Subcutaneous abdominal adipose tissue (tissue), 5 donors: Measurements from ENCODE around the gene WDR81.

Source experiments
- H3K27ac ChIP-seq: one replicate; pipeline ENCODE4 v1.7.0; 2013; ENCODE audit warnings: low read depth, mild to moderate bottlenecking, inconsistent platforms, low read length, moderate library complexity
- H3K27me3 ChIP-seq, 5 donors: one replicate each; pipeline ENCODE4 v1.7.0; 2013; ENCODE audit warnings: low read length in 5 of 5, inconsistent platforms in 1 of 5; ENCODE audit not compliant: control insufficient read depth in 5 of 5, insufficient read depth in 4 of 5
- H3K36me3 ChIP-seq, 5 donors: one replicate each; pipeline ENCODE4 v1.7.0; 2013; ENCODE audit warnings: low read length in 5 of 5; ENCODE audit not compliant: control insufficient read depth in 5 of 5, insufficient read depth in 5 of 5
- H3K4me1 ChIP-seq, 5 donors: one replicate each; pipeline ENCODE4 v1.7.0; 2013; ENCODE audit warnings: low read length in 5 of 5, mild to moderate bottlenecking in 3 of 5, moderate library complexity in 1 of 5; ENCODE audit not compliant: control insufficient read depth in 5 of 5, insufficient read depth in 5 of 5
- H3K4me3 ChIP-seq, 5 donors: one replicate each; pipeline ENCODE4 v1.7.0; 2013; ENCODE audit warnings: low read length in 5 of 5, low read depth in 1 of 5
- H3K9ac ChIP-seq, 5 donors: one replicate each; pipeline ENCODE4 v1.7.0; 2013; ENCODE audit warnings: low read length in 5 of 5, mild to moderate bottlenecking in 4 of 5, moderate library complexity in 3 of 5
- H3K9me3 ChIP-seq, 5 donors: one replicate each; pipeline ENCODE4 v1.7.0; 2013; ENCODE audit warnings: low read length in 5 of 5; ENCODE audit not compliant: control insufficient read depth in 5 of 5
- donor health status: healthy.
- donor health status: healthy.
- donor health status: healthy.
- donor health status: healthy.
- donor health status: healthy.

The WDR81 gene

GRCh38 chr17:1752425-1753262, 28.1 kb downstream of the WDR81 start:
- Histone ChIP-seq H3K27me3 (no peaks in the 10 kb centered on the region), H3K9ac (no peak overlapping the region), H3K4me1 (peaks cover 0 to 39% (median 17%) of the 10 kb centered on the region in 5 donors), H3K9me3 (no peaks in the 10 kb centered on the region), H3K4me3 (no peak overlapping the region), H3K36me3 (no peaks in the 10 kb centered on the region), H3K27ac (no peak overlapping the region)

- H3K36me3 ChIP-seq, result no peaks in the 10 kb centered on the region
- no peaks in the 10 kb centered on the region for H3K9me3 ChIP-seq
- H3K9ac ChIP-seq, result no peak overlapping the region
- no peak overlapping the region for H3K4me3 ChIP-seq
- H3K27me3 ChIP-seq, result no peaks in the 10 kb centered on the region
- no peak overlapping the region for H3K27ac ChIP-seq
- H3K4me1 ChIP-seq, result peaks cover 0 to 39% (median 17%) of the 10 kb centered on the region in 5 donors
Measured at GRCh38 chr17:1753767-1754429, 29.4 kb downstream of the WDR81 start.

- Histone ChIP-seq H3K36me3 (no peaks in the 10 kb centered on the region), H3K4me1 (peaks cover 0 to 39% (median 17%) of the 10 kb centered on the region in 5 donors), H3K27me3 (no peaks in the 10 kb centered on the region), H3K9me3 (no peaks in the 10 kb centered on the region), H3K9ac (no peak overlapping the region), H3K27ac (no peak overlapping the region), H3K4me3 (no peak overlapping the region)
Measured at GRCh38 chr17:1754430-1755112, 30.1 kb downstream of the WDR81 start.

- no peaks in the 10 kb centered on the region for H3K9me3 ChIP-seq
- no peak overlapping the region for H3K27ac ChIP-seq
- no peaks in the 10 kb centered on the region for H3K27me3 ChIP-seq
- H3K4me1 ChIP-seq, result peaks cover 0 to 39% (median 17%) of the 10 kb centered on the region in 5 donors
- no peaks in the 10 kb centered on the region for H3K36me3 ChIP-seq
- no peak overlapping the region for H3K9ac ChIP-seq
- H3K4me3 ChIP-seq, result no peak overlapping the region
Measured at GRCh38 chr17:1755252-1755826, 30.8 kb downstream of the WDR81 start.

DNA sequence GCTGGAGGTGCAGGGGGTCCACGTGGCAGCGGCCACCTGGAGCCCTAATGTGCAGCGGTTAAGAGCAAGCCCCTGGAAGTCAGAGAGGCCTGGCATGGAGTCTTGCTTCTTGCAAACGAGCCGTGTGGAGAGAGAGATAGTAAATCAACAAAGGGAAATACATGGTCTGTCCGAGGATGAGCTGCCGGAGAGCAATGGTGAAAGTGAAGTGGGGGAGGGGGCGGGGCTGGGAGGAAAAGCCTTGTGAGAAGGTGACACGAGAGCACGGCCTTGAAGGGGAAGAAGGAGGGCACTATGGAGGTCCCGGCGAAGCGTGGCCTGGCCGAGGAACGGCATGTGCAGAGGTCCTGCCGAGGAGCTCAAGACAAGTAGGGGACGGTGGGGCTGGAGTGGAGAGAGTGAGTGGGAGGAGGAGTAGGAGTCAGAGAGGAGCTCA, 31.3 kb downstream of the WDR81 start:
- no peaks in the 10 kb centered on the region for H3K9me3 ChIP-seq
- H3K27ac ChIP-seq, result no peak overlapping the region
- H3K9ac ChIP-seq, result no peak overlapping the region
- no peaks in the 10 kb centered on the region for H3K36me3 ChIP-seq
- no peak overlapping the region for H3K4me3 ChIP-seq
- no peaks in the 10 kb centered on the region for H3K27me3 ChIP-seq
- H3K4me1 ChIP-seq, result peaks cover 0 to 34% (median 19%) of the 10 kb centered on the region in 5 donors

DNA sequence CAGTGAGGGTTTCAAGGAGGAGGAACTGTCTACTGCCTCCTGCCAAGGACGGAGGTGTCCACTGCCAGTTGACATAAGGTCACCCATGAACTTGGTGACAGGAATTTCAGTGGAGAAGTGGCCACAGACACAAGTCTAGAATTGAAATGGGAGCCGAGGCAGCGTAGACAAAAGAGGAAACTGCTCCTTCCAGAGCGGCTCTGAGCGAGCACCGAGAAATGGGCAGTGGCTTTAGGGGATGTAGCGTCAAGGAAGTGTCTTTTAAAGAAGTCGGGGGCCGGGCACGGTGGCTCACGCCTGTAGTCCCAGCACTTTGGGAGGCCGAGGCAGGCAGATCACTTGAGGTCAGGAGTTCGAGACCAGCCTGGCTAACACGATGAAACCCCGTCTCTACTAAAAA, 34.3 kb downstream of the WDR81 start:
- Histone ChIP-seq H3K36me3 (no peaks in the 10 kb centered on the region), H3K9me3 (no peaks in the 10 kb centered on the region), H3K27me3 (no peaks in the 10 kb centered on the region), H3K4me1 (peaks cover 4 to 47% (median 34%) of the 10 kb centered on the region in 5 donors), H3K4me3 (no peak overlapping the region), H3K9ac (no peak overlapping the region), H3K27ac (no peak overlapping the region)

DNA sequence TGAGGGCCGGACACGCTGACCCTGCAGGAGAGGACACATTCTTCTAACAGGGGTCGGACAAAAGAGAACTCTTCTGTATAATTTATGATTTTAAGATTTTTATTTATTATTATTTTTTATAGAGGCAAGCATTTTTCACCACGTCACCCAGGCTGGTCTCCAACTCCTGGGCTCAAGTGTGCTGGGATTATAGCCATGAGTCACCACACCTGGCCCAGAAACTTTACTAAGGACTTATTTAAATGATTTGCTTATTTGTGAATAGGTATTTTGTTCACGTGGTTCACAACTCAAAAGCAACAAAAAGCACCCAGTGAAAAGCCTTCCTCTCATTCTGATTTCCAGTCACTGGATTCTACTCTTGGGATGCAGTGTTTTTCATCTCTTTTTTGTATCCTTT, 35.0 kb downstream of the WDR81 start:
- H3K9me3 ChIP-seq, result no peaks in the 10 kb centered on the region
- H3K36me3 ChIP-seq, result no peaks in the 10 kb centered on the region
- H3K27ac ChIP-seq, result no peak overlapping the region
- H3K4me3 ChIP-seq, result no peak overlapping the region
- peaks cover 7 to 55% (median 41%) of the 10 kb centered on the region in 5 donors for H3K4me1 ChIP-seq
- no peaks in the 10 kb centered on the region for H3K27me3 ChIP-seq
- H3K9ac ChIP-seq, result no peak overlapping the region

DNA sequence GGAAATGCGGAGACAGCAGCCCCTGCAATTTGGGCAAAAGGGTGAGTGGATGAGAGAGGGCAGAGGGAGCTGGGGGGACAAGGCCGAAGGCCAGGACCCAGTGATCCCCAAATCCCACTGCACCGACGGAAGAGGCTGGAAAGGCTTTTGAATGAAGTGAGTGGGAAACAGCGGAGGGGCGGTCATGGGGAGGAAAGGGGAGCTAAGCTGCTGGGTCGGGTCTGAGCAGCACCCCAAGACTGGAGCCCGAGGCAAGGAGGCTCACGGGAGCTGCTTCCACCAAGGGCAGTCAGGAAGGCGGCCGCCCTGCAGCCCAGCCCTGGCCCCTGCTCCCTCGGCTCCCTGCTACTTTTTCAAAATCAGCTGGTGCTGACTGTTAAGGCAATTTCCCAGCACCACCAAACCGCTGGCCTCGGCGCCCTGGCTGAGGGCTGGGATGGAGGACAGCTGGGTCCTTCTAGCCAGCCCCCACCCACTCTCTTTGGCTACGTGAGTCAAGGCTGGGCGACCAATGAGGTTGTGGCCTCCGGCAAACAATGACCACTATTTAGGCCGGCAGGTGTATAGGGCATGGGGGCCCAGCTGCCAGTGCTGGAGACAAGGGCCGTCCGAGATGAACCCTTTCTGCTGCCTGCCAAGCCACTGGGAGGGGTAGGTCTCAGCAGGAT, 37.9 kb downstream of the WDR81 start:
- peak overlapping the region; percentile 71 to 93 (median 89) for H3K9ac ChIP-seq

More for the DNA sequence above, 37.9 kb downstream of the WDR81 start:
- Histone ChIP-seq H3K27me3 (no peaks in the 10 kb centered on the region), H3K36me3 (peaks cover 0 to 3% (median under 1%) of the 10 kb centered on the region in 5 donors), H3K9me3 (no peaks in the 10 kb centered on the region), H3K27ac (peak overlapping the region; percentile 98), H3K4me1 (peaks cover 8 to 60% (median 52%) of the 10 kb centered on the region in 5 donors), H3K4me3 (peak overlapping the region; percentile 67 to 93 (median 85))
